ENCODE data around the gene GRM7. TPM values are rescaled to one million over a fixed set of nuclear protein-coding genes. Genes with fewer than 3 reads are reported as not detected.

GRM7 gene
- total and polyA plus RNA-seq, 2 of the 4 experiments (the other 2 are of a cell fraction) = not detected

DNA sequence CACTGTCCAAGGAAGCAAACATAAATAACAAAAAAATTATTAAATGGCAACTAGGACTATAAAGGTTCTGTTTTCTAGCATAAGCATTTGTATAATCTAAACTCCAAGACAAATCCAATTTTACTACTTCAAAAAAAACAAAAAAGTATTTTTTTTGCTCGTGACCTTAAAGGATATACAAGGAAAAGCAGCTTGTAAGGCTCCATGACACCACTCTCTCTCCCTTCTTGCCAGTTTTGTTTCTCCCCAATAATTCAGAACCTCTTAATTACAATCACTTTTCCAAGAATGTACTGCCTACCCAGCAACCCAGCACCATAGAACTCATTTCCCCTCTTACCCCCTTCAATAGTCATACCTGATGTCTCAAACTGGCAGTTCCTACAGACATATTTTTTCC, 496.2 kb downstream of the GRM7 start:
- Histone ChIP-seq H3K79me1 (ENCODE audit: low read depth in 1 of 2, low read length in 2 of 2) (no peaks in the 10 kb centered on the region), H4K20me1 (ENCODE audit: insufficient read depth, low read length) (no peaks in the 10 kb centered on the region), H3K4ac (ENCODE audit: low read depth, low read length) (no peak overlapping the region), H4K8ac (ENCODE audit: low read depth in 2 of 2, low read length in 2 of 2) (no peak overlapping the region), H3K27me3 (ENCODE audit: control insufficient read depth, insufficient read depth, low read length) (no peaks in the 10 kb centered on the region), H2BK120ac (ENCODE audit: low read depth, low read length) (no peak overlapping the region), H4K5ac (ENCODE audit: low read depth, low read length) (no peak overlapping the region), H3K18ac (ENCODE audit: low read depth, low read length) (no peak overlapping the region), H3K4me3 (ENCODE audit: insufficient read depth, low read depth, low read length) (no peak overlapping the region), H3K4me2 (ENCODE audit: low read depth, low read length) (no peak overlapping the region), H3K9ac (ENCODE audit: low read depth, low read length) (no peak overlapping the region), H3K14ac (replicated peaks; ENCODE audit: low read depth, low read length) (no peak overlapping the region), H2BK5ac (ENCODE audit: low read depth, low read length, poor library complexity, severe bottlenecking) (no peak overlapping the region), H2AFZ (replicated peaks; ENCODE audit: low read length, poor library complexity) (no peak overlapping the region), H3K9me1 (ENCODE audit: insufficient read depth, low read length) (no peaks in the 10 kb centered on the region), H3K23ac (ENCODE audit: low read depth, low read length) (no peak overlapping the region), H3K9me3 (ENCODE audit: control insufficient read depth, insufficient read depth, low read length) (peaks cover 8% of the 10 kb centered on the region), H2AK5ac (ENCODE audit: low read depth, low read length) (no peak overlapping the region), H3K36me3 (ENCODE audit: control insufficient read depth, insufficient read depth, low read length) (no peaks in the 10 kb centered on the region), H3K56ac (ENCODE audit: extremely low read depth, insufficient read depth, low read length) (no peak overlapping the region), H2AK9ac (replicated peaks; ENCODE audit: low read depth, low read length, poor library complexity) (no peak overlapping the region), H2BK20ac (ENCODE audit: low read depth, low read length) (no peak overlapping the region), H4K91ac (ENCODE audit: insufficient read depth, low read depth, low read length) (no peak overlapping the region), H3K27ac (ENCODE audit: insufficient read depth, low read length) (no peak overlapping the region), H3K4me1 (ENCODE audit: control insufficient read depth, insufficient read depth, low read length) (no peaks in the 10 kb centered on the region), H2BK15ac (ENCODE audit: low read depth, low read length) (no peak overlapping the region)
- dilution Hi-C loops (cut with HindIII; ENCODE audit: low sequenced_read_pairs, unreplicated experiment) = no loop called here
- ATAC-seq (ENCODE audit: low read depth) (no peak), DNase-seq (no peak)
- no TSS peak for BruUV-seq (replicated peaks)
- in situ Hi-C loops (cut with MboI; ENCODE audit: low sequenced_read_pairs) = no loop called here
- intact Hi-C loops (cut with micrococcal nuclease) = no loop called here
- WGBS, 2 experiments (ENCODE audit: extremely low coverage in 2 of 2, insufficient read length in 1 of 2) = 20% methylated on average over 1 of the region's 1 CpG; no CpG with 5 or more reads in 1 of the 2 experiments
- ChIA-PET CTCF (interaction anchor here (0.6 kb wide), 1 partner anchor 12 kb away, joined by 6 read pairs; no protein-coding TSS in a partner anchor), POLR2A (ENCODE audit: unreplicated experiment) (no interaction called here)
- TF ChIP-seq CEBPB (IDR thresholded peaks at IDR 0.05; ENCODE audit: low read depth, low read length) = no peak
- no peak for TF ChIP-seq BHLHE40 (IDR thresholded peaks at IDR 0.05; ENCODE audit: low read depth, low read length)
- no peak for TF ChIP-seq FOS (IDR thresholded peaks at IDR 0.05; ENCODE audit: low read depth, low read length)
- no peak for TF ChIP-seq RFX5 (IDR thresholded peaks at IDR 0.05; ENCODE audit: low read depth, low read length)
- no peak for TF ChIP-seq NFE2L2 (IDR thresholded peaks at IDR 0.05; ENCODE audit: low read depth, low read length)
- no peak for TF ChIP-seq RAD21 (IDR thresholded peaks at IDR 0.05; ENCODE audit: low read length)
- TF ChIP-seq, protein P1, sequence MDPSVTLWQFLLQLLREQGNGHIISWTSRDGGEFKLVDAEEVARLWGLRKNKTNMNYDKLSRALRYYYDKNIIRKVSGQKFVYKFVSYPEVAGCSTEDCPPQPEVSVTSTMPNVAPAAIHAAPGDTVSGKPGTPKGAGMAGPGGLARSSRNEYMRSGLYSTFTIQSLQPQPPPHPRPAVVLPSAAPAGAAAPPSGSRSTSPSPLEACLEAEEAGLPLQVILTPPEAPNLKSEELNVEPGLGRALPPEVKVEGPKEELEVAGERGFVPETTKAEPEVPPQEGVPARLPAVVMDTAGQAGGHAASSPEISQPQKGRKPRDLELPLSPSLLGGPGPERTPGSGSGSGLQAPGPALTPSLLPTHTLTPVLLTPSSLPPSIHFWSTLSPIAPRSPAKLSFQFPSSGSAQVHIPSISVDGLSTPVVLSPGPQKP (IDR thresholded peaks at IDR 0.05; ENCODE audit: borderline replicate concordance, low read depth, low read length) = no peak
- no peak for TF ChIP-seq RCOR1 (IDR thresholded peaks at IDR 0.05; ENCODE audit: insufficient replicate concordance, low read length)
- TF ChIP-seq, protein P2, sequence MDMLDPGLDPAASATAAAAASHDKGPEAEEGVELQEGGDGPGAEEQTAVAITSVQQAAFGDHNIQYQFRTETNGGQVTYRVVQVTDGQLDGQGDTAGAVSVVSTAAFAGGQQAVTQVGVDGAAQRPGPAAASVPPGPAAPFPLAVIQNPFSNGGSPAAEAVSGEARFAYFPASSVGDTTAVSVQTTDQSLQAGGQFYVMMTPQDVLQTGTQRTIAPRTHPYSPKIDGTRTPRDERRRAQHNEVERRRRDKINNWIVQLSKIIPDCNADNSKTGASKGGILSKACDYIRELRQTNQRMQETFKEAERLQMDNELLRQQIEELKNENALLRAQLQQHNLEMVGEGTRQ (IDR thresholded peaks at IDR 0.05; ENCODE audit: low read depth, low read length) = no peak
- no peak for TF ChIP-seq SMC3 (IDR thresholded peaks at IDR 0.05; ENCODE audit: low read depth, low read length)
- TF ChIP-seq MXI1 (IDR thresholded peaks at IDR 0.05; ENCODE audit: borderline replicate concordance, low read depth, low read length) = no peak
- TF ChIP-seq, protein P3, sequence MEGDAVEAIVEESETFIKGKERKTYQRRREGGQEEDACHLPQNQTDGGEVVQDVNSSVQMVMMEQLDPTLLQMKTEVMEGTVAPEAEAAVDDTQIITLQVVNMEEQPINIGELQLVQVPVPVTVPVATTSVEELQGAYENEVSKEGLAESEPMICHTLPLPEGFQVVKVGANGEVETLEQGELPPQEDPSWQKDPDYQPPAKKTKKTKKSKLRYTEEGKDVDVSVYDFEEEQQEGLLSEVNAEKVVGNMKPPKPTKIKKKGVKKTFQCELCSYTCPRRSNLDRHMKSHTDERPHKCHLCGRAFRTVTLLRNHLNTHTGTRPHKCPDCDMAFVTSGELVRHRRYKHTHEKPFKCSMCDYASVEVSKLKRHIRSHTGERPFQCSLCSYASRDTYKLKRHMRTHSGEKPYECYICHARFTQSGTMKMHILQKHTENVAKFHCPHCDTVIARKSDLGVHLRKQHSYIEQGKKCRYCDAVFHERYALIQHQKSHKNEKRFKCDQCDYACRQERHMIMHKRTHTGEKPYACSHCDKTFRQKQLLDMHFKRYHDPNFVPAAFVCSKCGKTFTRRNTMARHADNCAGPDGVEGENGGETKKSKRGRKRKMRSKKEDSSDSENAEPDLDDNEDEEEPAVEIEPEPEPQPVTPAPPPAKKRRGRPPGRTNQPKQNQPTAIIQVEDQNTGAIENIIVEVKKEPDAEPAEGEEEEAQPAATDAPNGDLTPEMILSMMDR (conservative IDR thresholded peaks at IDR 0.05; ENCODE audit: low read depth, low read length) = no peak
- TF ChIP-seq MAFK (IDR thresholded peaks at IDR 0.05; ENCODE audit: low read depth, low read length) = no peak

Measured in IMR-90 (cell line).